ENCODE data around the gene AOPEP.

DNA sequence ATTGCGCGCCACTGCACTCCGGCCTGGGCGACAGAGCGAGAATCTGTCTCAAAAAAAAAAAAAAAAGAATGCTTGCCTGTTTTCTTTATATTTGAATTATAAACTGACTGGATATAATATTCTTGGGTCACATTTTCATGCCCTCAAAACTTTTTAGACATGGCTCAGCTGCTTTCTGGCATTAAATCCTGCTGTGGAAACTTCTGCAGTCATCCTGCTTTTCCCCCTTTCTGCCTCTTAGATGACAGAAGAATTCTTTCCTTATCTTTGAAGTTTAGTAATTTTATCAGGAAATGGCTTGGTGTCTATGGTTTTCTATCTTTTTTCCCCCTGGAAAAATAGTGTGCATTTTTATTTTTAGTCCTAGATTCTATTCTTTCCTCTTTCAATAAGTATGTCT is 234.5 kb downstream of the AOPEP start:
- TF ChIP-seq POLR2A (IDR thresholded peaks at IDR 0.05), result no peak
- TF ChIP-seq, protein P1, sequence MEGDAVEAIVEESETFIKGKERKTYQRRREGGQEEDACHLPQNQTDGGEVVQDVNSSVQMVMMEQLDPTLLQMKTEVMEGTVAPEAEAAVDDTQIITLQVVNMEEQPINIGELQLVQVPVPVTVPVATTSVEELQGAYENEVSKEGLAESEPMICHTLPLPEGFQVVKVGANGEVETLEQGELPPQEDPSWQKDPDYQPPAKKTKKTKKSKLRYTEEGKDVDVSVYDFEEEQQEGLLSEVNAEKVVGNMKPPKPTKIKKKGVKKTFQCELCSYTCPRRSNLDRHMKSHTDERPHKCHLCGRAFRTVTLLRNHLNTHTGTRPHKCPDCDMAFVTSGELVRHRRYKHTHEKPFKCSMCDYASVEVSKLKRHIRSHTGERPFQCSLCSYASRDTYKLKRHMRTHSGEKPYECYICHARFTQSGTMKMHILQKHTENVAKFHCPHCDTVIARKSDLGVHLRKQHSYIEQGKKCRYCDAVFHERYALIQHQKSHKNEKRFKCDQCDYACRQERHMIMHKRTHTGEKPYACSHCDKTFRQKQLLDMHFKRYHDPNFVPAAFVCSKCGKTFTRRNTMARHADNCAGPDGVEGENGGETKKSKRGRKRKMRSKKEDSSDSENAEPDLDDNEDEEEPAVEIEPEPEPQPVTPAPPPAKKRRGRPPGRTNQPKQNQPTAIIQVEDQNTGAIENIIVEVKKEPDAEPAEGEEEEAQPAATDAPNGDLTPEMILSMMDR (IDR thresholded peaks at IDR 0.05), result no peak
